ENCODE measurements around the gene SAMD4A.

SAMD4A gene

DNA sequence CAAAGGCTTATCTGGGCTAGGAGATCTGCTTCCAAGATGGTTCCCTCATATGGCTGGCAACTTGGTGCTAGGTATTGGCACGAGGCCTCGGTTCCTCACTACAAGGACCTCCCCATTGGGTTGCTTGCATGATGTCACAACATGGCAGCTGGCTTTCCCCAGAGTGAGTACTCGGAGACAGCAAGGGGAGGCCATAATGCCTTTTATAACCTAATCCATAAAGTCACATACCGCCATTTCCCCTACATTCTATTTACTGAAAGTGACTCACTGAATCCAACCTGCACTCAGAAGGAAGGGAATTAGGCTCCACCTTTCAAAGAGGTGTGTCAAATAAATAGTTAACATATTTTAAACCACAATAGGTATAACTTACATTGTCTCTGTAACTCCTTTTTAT, 130.9 kb downstream of the SAMD4A start:
- H3K27me3 ChIP-seq = no peaks in the 10 kb centered on the region
- no peak for DNase-seq
- H3K9me3 ChIP-seq = no peaks in the 10 kb centered on the region
- H3K4me3 ChIP-seq (ENCODE audit: low read depth, low read length) = no peak overlapping the region
- TF ChIP-seq, protein P1, sequence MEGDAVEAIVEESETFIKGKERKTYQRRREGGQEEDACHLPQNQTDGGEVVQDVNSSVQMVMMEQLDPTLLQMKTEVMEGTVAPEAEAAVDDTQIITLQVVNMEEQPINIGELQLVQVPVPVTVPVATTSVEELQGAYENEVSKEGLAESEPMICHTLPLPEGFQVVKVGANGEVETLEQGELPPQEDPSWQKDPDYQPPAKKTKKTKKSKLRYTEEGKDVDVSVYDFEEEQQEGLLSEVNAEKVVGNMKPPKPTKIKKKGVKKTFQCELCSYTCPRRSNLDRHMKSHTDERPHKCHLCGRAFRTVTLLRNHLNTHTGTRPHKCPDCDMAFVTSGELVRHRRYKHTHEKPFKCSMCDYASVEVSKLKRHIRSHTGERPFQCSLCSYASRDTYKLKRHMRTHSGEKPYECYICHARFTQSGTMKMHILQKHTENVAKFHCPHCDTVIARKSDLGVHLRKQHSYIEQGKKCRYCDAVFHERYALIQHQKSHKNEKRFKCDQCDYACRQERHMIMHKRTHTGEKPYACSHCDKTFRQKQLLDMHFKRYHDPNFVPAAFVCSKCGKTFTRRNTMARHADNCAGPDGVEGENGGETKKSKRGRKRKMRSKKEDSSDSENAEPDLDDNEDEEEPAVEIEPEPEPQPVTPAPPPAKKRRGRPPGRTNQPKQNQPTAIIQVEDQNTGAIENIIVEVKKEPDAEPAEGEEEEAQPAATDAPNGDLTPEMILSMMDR (IDR thresholded peaks at IDR 0.05; ENCODE audit: low read depth, low read length) = no peak
- no peaks in the 10 kb centered on the region for H3K36me3 ChIP-seq
- peaks cover 4% of the 10 kb centered on the region for H3K4me1 ChIP-seq

DNA sequence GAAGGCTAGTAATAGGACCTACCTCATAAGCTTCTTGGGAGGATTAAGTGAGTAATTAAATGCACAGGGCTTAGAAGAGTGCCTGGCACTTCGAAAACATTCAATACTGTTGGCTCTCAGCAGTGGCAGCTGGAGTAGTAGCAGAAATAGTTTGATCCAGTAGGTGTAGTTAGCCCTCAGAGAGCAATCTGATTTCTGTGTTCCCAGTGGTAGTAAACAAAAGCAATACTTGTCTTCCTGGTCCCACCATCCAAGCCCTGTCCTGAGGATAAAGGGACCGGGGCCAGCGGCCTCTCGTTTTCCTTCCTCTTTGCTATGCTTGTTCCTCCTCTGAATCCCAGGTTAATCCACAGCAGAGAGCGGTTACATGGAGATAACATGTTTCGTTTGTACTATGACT, 131.6 kb downstream of the SAMD4A start:
- no peaks in the 10 kb centered on the region for H3K27me3 ChIP-seq
- H3K4me1 ChIP-seq = peaks cover 4% of the 10 kb centered on the region
- no peak overlapping the region for H3K4me3 ChIP-seq (ENCODE audit: low read depth, low read length)
- DNase-seq = no peak
- no peaks in the 10 kb centered on the region for H3K36me3 ChIP-seq
- TF ChIP-seq, protein P1 (IDR thresholded peaks at IDR 0.05; ENCODE audit: low read depth, low read length) = no peak
- H3K9me3 ChIP-seq = no peaks in the 10 kb centered on the region

DNA sequence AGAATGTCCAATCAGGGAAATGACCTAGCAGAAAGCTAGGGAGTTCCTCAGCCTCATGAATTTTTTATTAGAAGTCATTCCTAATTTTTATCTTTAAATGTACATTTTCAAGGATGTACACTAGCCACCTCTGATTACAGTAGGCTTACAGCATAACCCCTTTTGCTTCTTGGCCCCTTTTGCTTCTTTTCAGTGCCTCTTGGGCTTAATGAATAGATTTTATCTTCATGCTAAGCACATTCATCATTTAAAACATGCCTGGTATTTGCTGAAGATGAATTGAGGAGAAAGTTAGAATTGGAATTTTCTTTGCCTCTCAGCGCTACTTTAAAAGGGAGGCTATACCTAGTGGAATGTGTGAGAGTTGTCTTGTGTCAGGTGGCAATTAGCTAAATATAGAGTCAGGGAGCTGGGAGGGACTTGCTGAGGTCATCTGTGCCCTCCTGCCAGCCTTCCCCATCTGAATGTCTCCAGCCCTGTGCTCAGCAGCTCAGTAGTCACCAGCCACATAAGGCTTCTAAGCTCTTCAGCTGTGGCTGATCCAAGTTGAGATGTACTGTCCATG, 132.1 kb downstream of the SAMD4A start:
- H3K27me3 ChIP-seq = no peaks in the 10 kb centered on the region
- no peak overlapping the region for H3K4me3 ChIP-seq (ENCODE audit: low read depth, low read length)
- TF ChIP-seq, protein P1 (IDR thresholded peaks at IDR 0.05; ENCODE audit: low read depth, low read length) = no peak
- H3K4me1 ChIP-seq = peaks cover 4% of the 10 kb centered on the region
- H3K9me3 ChIP-seq = no peaks in the 10 kb centered on the region
- DNase-seq = no peak
- H3K36me3 ChIP-seq = no peaks in the 10 kb centered on the region

DNA sequence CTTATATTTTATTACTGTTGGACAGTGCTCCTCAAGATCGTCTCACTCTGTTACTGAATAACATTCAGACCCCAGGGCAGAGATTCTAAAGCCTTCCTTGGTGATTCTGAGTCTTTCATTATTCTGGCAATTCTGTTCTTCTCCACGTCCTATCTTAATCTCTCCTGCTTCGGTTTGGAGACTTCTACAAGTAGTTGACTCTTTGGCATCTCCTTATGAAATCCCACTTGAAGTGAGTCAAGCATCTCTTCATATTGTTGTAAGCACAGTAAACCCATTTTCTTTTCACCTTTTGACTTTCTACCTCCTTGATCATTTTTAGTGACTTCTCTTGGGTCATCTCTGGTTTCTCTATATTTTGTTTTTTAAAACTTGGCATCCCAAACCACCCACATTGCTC, 132.8 kb downstream of the SAMD4A start:
- Histone ChIP-seq H3K9me3 (no peaks in the 10 kb centered on the region), H3K4me1 (peaks cover 4% of the 10 kb centered on the region), H3K27me3 (no peaks in the 10 kb centered on the region), H3K4me3 (ENCODE audit: low read depth, low read length) (no peak overlapping the region), H3K36me3 (no peaks in the 10 kb centered on the region)
- no peak for DNase-seq
- TF ChIP-seq, protein P1 (IDR thresholded peaks at IDR 0.05; ENCODE audit: low read depth, low read length) = no peak

DNA sequence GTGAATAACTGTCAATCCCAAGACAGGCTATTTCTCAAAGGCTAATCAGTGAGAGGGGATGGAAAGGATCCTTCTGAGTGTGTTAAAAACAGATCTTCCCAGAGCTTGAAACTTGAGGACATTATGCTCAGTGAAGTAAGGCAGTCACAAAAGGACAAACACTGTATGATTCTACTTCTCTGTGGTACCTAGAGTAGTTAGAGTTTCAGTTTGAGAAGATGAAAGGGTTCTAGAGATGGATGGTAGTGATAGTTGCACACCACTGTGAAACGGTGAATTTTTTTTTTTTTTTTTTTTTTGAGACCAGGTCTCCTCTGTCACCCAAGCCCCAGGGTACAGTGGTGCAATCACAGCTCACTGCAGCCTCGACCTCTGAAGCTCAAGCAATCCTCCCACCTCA, 133.8 kb downstream of the SAMD4A start:
- H3K4me3 ChIP-seq (ENCODE audit: low read depth, low read length) = no peak overlapping the region
- no peaks in the 10 kb centered on the region for H3K9me3 ChIP-seq
- H3K27me3 ChIP-seq = no peaks in the 10 kb centered on the region
- TF ChIP-seq, protein P1 (IDR thresholded peaks at IDR 0.05; ENCODE audit: low read depth, low read length) = no peak
- no peak for DNase-seq
- peaks cover 4% of the 10 kb centered on the region for H3K4me1 ChIP-seq
- no peaks in the 10 kb centered on the region for H3K36me3 ChIP-seq

DNA sequence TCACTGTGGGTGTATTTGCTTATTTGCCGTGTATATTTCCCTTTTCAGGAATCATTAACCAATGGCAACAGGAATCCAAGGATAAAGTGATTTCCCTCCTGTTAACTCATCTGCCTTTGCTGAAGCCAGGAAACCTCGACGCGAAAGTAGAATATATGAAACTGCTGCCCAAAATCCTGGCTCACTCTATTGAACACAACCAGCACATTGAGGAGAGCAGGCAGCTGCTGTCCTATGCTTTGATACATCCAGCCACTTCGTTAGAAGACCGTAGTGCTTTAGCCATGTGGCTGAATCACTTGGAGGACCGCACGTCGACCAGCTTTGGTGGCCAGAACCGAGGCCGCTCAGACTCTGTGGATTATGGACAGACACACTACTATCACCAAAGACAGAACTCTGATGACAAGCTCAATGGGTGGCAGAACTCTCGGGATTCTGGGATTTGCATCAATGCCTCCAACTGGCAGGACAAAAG, 135.1 kb downstream of the SAMD4A start:
- DNase-seq = no peak
- TF ChIP-seq, protein P1 (IDR thresholded peaks at IDR 0.05; ENCODE audit: low read depth, low read length) = no peak
- Histone ChIP-seq H3K27me3 (no peaks in the 10 kb centered on the region), H3K36me3 (no peaks in the 10 kb centered on the region), H3K4me3 (ENCODE audit: low read depth, low read length) (no peak overlapping the region), H3K9me3 (no peaks in the 10 kb centered on the region), H3K4me1 (peaks cover 4% of the 10 kb centered on the region)
